Keratinocyte (primary cell): ENCODE data around the gene CCS. TPM values are rescaled to one million over a fixed set of nuclear protein-coding genes. Genes with fewer than 3 reads are reported as not detected.

Experiments
- DNase-seq: peaks from one replicate; pipeline ENCODE4 v3.0.0-alpha.2; 2011; ENCODE audit warnings: low read depth, missing footprints, low spot score
- FAIRE-seq: peaks from 2 replicates; lab custom pipeline; 2011; peaks lifted over from hg19 to GRCh38; lab: Jason Lieb, UNC
- H2AFZ ChIP-seq: 2 replicates; pipeline ENCODE4 v1.6.0; 2012; ENCODE audit warnings: low read length, control low read depth, inconsistent platforms; ENCODE audit not compliant: control insufficient read depth
- H3K27ac ChIP-seq: 2 replicates; pipeline ENCODE4 v1.5.1; 2011; ENCODE audit warnings: low read length; ENCODE audit not compliant: control insufficient read depth, insufficient read depth
- H3K27me3 ChIP-seq: 3 replicates; pipeline ENCODE4 v1.6.0; 2011; ENCODE audit warnings: low read length; ENCODE audit not compliant: control insufficient read depth, insufficient read depth; ENCODE audit errors: extremely low read depth
- H3K36me3 ChIP-seq, 2 experiments: 2 replicates in 1 of 2; 3 replicates in 1 of 2; pipeline ENCODE4 v1.5.1; 2011; ENCODE audit warnings: low read length in 2 of 2, mild to moderate bottlenecking in 1 of 2; ENCODE audit not compliant: control insufficient read depth in 2 of 2, insufficient read depth in 2 of 2; ENCODE audit errors: extremely low read depth in 1 of 2
- H3K4me1 ChIP-seq: 3 replicates; pipeline ENCODE4 v1.5.1; 2011; ENCODE audit warnings: low read length; ENCODE audit not compliant: control insufficient read depth, insufficient read depth; ENCODE audit errors: extremely low read depth
- H3K4me2 ChIP-seq: 3 replicates; pipeline ENCODE4 v1.6.0; 2011; ENCODE audit warnings: low read depth, low read length; ENCODE audit not compliant: control insufficient read depth, insufficient read depth; ENCODE audit errors: extremely low read depth
- H3K4me3 ChIP-seq, 3 experiments: fragments of 200-600 bp in 1 of 3; sonication (generic) in 1 of 3; 2 replicates in 2 of 3; 3 replicates in 1 of 3; pipeline ENCODE4 v1.5.1; 2011 to 2016; ENCODE audit warnings: low read length in 3 of 3, mild to moderate bottlenecking in 3 of 3, control low read depth in 2 of 3, inconsistent platforms in 1 of 3, low read depth in 1 of 3, mixed read lengths in 1 of 3, mixed run types in 1 of 3, moderate library complexity in 1 of 3; ENCODE audit not compliant: control insufficient read depth in 2 of 3, insufficient read depth in 2 of 3; ENCODE audit errors: extremely low read depth in 1 of 3
- H3K79me2 ChIP-seq: 2 replicates; pipeline ENCODE4 v1.6.0; 2012; ENCODE audit warnings: low read length; ENCODE audit not compliant: control insufficient read depth, insufficient read depth
- H3K9ac ChIP-seq: 3 replicates; pipeline ENCODE4 v1.6.0; 2011; ENCODE audit warnings: low read length; ENCODE audit not compliant: control insufficient read depth, insufficient read depth; ENCODE audit errors: extremely low read depth
- H3K9me1 ChIP-seq: 3 replicates; pipeline ENCODE4 v1.6.0; 2011; ENCODE audit warnings: low read length; ENCODE audit not compliant: control insufficient read depth, insufficient read depth; ENCODE audit errors: extremely low read depth
- H3K9me3 ChIP-seq: 2 replicates; pipeline ENCODE4 v1.5.1; 2012; ENCODE audit warnings: low read depth, low read length; ENCODE audit not compliant: control insufficient read depth
- H4K20me1 ChIP-seq: 3 replicates; pipeline ENCODE4 v1.6.0; 2011; ENCODE audit warnings: low read length; ENCODE audit not compliant: control insufficient read depth, insufficient read depth; ENCODE audit errors: extremely low read depth
- CTCF ChIP-seq, 3 experiments: IDR thresholded peaks in 1 of 3; conservative IDR thresholded peaks in 1 of 3; optimal IDR thresholded peaks in 1 of 3; 2 replicates in 2 of 3; 3 replicates in 1 of 3; pipeline versions ENCODE3 to v1.5.1; 2011; ENCODE audit warnings: low read length in 3 of 3, mild to moderate bottlenecking in 3 of 3, moderate library complexity in 2 of 3, control low read depth in 1 of 3, inconsistent platforms in 1 of 3; ENCODE audit not compliant: insufficient read depth in 2 of 3; ENCODE audit errors: extremely low read depth in 1 of 3
- EZH2 ChIP-seq: IDR thresholded peaks from one replicate; pipeline ENCODE4 v1.6.1; 2012; ENCODE audit warnings: inconsistent platforms, mild to moderate bottlenecking, low read length, moderate library complexity
- dilution Hi-C: fragments of 300-500 bp; cut with MboI; formaldehyde crosslinking; loops from one replicate; pipeline ENCODE4 v1.7.0; 2020; ENCODE audit warnings: low sequenced_read_pairs; ENCODE audit not compliant: extremely low pct_ligation_motif_present
- polyA plus RNA-seq, 5 experiments: library from polyadenylated mRNA; depleted of rRNA in 3 of 5; stranded (reverse) in 3 of 5; stranded (forward) in 1 of 5; unstranded in 1 of 5; fragments of >200 nt; gene quantifications; 1 replicate in 1 of 5; 2 replicates in 3 of 5; 3 replicates in 1 of 5; pipeline versions ENCODE4 v1.2.1 to v1.2.3, GENCODE V29; 2011 to 2012; ENCODE audit warnings: missing spikeins in 2 of 5, low read depth in 1 of 5, low replicate concordance in 1 of 5

CCS gene
- polyA plus RNA-seq, 1 donor (not counting 4 experiments of a cell fraction or from before 2014, with no cell fraction given) = 17.6 TPM

- Histone ChIP-seq H3K36me3 (no peaks in the 10 kb centered on the region), H4K20me1 (no peaks in the 10 kb centered on the region), H3K4me2 (no peak overlapping the region), H3K27ac (no peak overlapping the region), H3K4me1 (no peaks in the 10 kb centered on the region), H2AFZ (no peak overlapping the region), H3K79me2 (no peaks in the 10 kb centered on the region), H3K27me3 (peaks cover 23% of the 10 kb centered on the region), H3K9ac (no peak overlapping the region), H3K4me3 (no peak overlapping the region), H3K9me1 (no peaks in the 10 kb centered on the region), H3K9me3 (no peaks in the 10 kb centered on the region)
- DNase-seq = no peak
- no peak for FAIRE-seq
- TF ChIP-seq EZH2 = no peak
- no peak for TF ChIP-seq CTCF (optimal IDR thresholded peaks at IDR 0.05 in 1 of 3, IDR thresholded peaks at IDR 0.05 in 1 of 3, conservative IDR thresholded peaks at IDR 0.05 in 1 of 3; ENCODE audit: extremely low read depth in 1 of 3, insufficient read depth in 2 of 3, low read length in 3 of 3)
- dilution Hi-C loops = no loop called here
These were observed 30.7 kb upstream of the CCS start for GRCh38 chr11:66562275-66562674.

- Histone ChIP-seq H3K9me1 (no peaks in the 10 kb centered on the region), H3K27me3 (peaks cover 25% of the 10 kb centered on the region), H3K4me1 (no peaks in the 10 kb centered on the region), H3K79me2 (no peaks in the 10 kb centered on the region), H3K36me3 (no peaks in the 10 kb centered on the region), H3K9ac (no peak overlapping the region), H4K20me1 (no peaks in the 10 kb centered on the region), H3K4me3 (no peak overlapping the region), H3K9me3 (no peaks in the 10 kb centered on the region), H3K27ac (no peak overlapping the region), H2AFZ (no peak overlapping the region), H3K4me2 (no peak overlapping the region)
- dilution Hi-C loops = no loop called here
- TF ChIP-seq EZH2 (no peak), CTCF (optimal IDR thresholded peaks at IDR 0.05 in 1 of 3, IDR thresholded peaks at IDR 0.05 in 1 of 3, conservative IDR thresholded peaks at IDR 0.05 in 1 of 3; ENCODE audit: extremely low read depth in 1 of 3, insufficient read depth in 2 of 3, low read length in 3 of 3) (no peak)
- DNase-seq (no peak), FAIRE-seq (no peak)
These were observed 29.9 kb upstream of the CCS start for GRCh38 chr11:66562907-66563583.
